ENCODE data around the gene API5.

Gene API5

DNA sequence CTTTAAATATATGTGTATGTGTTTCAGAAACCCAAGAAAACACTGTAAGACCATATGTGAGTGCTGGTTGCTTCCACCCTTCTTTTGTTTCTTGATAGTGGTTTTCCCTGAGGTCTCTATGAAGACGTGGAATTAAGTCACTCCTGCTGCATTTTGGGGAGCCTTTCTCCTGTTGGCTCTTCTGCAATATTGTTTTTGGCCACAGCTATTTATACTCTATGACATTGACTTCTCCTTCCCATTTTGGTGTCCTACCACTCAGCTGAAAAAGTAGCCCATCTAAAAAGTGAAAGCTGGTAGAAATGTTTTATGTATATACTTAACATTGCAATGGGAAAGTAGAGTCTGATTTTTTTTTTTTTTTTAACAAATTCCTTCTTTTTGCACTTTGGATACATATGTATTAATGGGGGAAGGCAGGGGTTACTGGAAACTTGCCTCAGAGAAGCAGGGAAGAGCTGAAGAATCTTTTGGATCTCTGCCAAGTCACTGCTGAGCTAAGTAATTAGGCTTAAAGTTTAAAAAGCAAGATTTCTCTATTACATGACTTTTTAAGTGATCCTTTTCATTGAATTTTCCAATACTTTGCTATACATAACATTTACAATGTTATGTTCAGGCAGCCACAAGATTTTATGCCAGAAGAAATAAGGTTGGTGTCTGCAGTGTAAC lies 48.7 kb downstream of the API5 start:
- DNase-seq, result no peak

DNA sequence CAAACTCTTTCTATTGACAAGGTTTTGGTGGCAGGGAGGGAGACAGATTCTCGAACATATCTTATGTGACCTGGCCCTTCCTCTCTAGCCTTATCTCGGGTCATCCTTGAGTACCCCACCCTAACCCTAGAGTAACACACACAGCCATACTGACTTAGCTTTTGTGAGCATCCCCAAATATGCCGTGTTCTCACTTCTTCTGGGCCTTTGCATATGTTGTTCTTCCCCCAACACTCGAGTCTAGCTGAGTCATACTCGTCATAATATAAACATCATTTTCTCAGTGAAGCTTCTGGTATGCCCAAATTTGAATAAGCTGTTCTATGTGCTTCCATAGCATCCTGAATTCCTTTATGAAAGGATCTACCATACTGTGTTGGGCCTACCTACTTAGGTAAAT lies 54.9 kb downstream of the API5 start:
- DNase-seq, result no peak

DNA sequence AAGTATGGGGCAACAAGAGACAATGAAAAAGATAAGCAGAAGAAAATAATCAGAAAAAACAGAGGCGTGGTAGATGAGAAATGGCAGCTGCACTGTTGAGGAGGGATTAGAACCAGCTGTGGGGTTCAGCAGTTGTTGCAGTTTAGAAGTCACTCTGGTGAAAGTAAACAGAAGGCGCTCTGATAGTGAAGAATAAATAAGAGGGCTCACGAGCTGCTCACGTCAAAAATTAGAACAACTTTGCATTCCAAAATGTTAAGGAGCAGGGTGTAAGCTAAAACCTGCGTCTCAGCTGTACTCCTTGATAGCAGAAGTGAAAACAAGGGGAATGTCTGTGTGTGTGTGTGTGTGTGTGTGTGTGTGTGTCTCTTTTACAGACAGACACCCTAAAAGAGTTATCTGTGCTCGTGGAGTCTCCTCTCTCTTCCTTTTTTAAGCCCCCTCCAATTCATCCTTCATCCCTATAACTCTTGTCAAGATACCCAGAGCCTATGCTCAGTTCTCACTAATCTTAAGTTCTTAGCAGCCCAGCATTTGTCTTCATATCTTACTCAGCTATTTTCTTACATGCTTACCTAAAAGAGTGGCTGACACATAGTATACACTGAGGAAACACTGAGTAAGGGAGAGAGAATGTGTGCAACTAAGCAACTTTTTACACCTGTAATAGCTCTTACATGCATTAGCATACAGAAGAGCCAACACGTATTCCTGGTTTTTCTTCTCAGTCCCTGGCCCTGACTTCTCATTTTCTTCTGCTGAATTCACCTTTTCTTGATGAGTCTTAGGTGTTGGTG lies 55.8 kb downstream of the API5 start:
- DNase-seq, result no peak

DNA sequence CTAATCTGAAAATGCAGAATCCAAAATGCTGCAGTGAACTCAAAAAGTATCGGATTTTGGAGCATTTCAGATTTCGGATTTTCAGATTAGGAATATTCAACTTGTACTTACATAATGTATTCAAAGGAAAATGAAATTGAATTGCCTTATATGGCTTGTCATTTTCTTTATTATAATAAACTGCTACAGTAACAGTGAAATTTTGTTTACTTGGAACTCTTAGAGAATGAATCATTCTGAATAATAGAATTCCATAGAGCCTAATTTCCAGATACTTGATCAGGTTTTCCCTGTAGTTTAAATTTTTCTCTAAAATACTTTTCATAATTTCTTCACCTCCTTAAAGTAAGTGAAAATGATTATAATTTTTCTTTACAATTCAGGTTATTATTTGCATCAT lies 64.3 kb downstream of the API5 start:
- no peak for DNase-seq

DNA sequence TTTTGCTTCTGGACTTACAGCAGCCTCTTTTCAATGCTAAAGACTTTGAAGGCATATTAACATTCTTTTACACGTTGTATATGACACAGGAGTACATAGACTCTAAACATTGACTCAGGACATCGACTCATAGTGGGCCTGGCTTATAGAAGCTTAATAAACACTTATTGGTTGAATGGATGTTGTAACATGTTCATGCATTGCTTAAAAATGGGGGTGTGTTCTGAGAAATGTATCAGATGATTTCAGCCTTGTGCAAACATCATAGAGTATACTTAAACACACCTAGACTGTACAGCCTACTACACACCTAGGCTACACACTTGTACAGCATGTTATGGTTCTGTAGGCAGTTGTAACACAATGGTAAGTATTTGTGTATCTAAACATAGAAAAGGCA lies 64.8 kb downstream of the API5 start:
- DNase-seq, result no peak

DNA sequence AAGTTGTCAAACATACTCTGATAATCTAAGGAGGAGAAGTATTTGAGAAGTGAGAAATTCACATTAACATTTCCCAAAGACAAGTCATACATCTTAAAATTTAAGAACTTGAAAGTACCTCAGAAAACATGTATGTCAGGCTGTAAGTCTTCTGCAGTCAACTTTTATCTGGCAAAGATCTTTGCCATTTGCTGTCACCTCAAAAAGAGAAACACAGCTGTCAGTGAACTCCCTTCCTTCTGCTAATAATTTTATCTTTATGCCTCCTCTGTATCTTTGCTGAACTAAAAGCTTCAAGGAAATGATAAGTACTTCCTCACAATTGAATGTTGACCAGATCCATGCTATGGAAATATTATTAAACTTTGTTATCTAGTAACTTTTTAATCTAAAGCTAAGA lies 65.6 kb downstream of the API5 start:
- no peak for DNase-seq

DNA sequence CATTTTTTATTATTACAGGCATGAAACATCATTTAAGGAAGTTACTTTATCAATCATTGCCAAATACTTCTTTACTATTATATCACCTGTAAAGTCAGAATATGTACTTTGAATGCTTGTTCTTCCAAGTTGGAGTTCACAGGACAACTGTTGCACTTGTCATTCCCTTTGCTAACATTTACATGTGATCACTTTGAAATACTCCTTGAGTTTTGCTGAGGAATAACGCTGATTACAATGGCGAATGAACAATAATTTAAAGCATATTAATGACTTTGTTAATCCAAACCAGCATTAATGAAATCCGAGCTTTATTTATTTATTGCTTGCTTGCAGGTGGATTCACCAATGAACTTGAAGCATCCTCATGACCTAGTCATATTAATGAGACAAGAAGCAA lies 67.1 kb downstream of the API5 start:
- no peak for DNase-seq

DNA sequence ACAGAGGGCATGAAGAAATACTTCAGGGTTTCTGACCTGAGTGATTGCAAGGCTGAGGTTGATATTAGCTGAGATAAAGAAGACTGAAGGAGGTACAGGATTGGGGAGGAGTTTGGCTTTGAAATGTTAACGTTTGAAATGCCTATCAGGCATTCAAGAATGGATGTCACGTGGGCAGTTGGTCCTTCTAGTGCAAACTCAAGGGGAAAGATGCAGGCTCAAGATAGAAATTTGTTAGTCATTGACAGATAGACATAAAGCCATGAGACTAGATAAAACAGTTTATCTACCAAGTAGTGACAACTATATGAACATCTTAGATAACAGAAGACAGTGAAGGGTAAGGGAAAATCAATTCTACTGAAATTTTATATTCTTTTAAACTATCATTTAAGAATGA lies 70.0 kb downstream of the API5 start:
- no peak for DNase-seq

DNA sequence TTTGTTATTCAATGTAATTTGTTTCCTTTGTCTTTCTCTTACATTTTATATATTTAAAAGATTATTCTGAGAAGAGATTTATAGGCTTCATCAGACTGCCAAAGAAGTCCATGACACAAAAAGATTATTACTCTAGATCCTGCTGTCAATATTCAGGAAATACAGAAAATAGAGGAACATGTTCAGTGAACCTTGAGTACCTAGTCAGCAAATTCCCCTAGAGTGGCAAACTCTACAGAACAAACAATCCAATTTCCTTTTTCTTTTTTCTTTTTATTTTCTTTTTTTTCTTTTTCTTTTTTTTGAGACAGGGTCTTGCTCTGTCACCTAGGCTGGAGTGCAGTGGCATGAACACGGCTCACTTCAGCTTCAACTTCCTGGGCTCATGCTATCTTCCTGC lies 70.8 kb downstream of the API5 start:
- DNase-seq, result no peak

DNA sequence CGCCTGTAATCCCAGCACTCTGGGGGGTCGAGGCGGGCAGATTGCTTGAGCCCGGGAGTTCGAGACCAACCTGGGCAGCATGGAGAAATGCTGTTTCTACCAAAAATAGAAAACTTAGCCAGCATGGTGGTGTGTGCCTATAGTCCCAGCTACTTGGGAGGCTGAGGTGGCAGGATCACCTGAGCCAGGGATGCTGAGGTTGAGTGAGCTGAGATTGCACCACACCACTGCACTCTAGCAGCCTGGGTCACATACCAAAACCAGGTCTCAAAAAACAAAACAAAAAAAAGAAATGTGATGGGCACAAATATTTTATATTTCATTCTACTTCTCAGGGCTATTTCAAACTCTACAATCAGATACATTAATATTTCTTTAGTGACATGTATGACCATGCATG lies 72.6 kb downstream of the API5 start:
- no peak for DNase-seq

DNA sequence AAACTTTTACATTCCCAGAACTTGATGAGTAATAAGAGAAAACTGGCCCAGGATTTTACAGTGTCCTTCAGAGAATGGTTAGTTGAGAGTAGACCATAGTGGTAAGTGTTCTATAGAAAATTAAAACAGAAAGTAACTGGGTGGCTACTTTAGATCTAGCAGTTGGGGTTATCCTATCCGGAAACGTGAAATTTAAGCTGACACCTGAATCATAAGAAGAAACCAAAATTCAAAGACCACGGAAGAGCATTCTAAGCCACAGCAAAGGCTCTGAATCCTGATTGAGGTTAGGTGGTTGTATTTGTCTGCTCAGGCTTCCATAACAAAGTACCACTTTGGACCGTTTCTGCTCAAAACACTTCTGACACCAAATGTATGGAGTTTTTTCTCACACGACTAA lies 80.9 kb downstream of the API5 start:
- no peak for DNase-seq

DNA sequence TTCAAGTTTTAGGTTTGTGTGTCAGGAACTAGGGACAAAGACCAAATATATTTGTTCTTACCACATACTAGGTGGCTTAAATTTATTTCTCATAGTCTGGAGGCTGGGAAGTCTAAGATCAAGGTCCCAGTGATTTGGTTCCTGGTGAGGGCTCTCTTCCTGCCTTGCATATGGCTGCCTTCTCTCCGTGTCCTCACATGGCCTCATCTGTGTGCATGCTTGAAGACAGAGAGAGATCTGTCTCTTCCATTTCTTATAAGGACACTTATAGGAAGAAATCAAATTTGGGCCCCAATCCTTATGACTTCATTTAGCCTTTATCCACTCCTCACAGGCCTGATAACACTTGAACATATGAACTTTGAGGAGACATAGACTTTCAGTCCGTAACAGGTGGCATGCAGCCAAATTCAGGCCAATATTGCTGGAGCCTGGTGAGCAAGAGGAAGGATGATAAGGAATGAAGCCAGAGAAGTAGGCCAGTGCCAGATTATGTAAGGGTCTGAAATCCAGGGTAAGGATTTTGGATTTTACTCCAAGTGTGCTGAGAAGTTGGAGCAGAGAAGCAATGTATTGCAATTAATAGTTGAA lies 82.1 kb downstream of the API5 start:
- DNase-seq, result no peak
